GM12864 (cell line): ENCODE data around the gene DENND10.
"Not testable (repeated sequence)": the region's sequence is repeated elsewhere in the genome, so short reads cannot be mapped to it uniquely, and the experiment has no call there.

Source experiments
- DNase-seq: peaks from one replicate; pipeline ENCODE4 v3.0.0-alpha.2; 2011; ENCODE audit warnings: low read depth
- H3K4me3 ChIP-seq: 2 replicates; pipeline ENCODE4 v1.5.1; 2011; ENCODE audit warnings: mild to moderate bottlenecking, low read depth, low read length, control low read depth
- CTCF ChIP-seq: IDR thresholded peaks from 2 replicates; pipeline ENCODE4 v1.5.1; 2011; ENCODE audit warnings: low read depth, mild to moderate bottlenecking, moderate library complexity, low read length, control low read depth, inconsistent platforms; ENCODE audit errors: missing control alignments

Gene DENND10

GRCh38 chr10:119177708-119178371, 73.9 kb downstream of the DENND10 start:
- TF ChIP-seq CTCF, result no peak
- peak overlapping the region; percentile 92 for H3K4me3 ChIP-seq
- DNase-seq, result no peak

GRCh38 chr10:119178372-119179119, 74.6 kb downstream of the DENND10 start, which contains the start of gene PRDX3:
TSS of gene PRDX3 (minus strand) at chr10:119178812. CDS start at chr10:119178790, 22 bp downstream.
- H3K4me3 ChIP-seq, result peak within 1 kb of the TSS; percentile 92
- TF ChIP-seq CTCF, result no peak
- peak; percentile 56 for DNase-seq

- not testable (repeated sequence) for H3K4me3 ChIP-seq, DNase-seq
Observed at GRCh38 chr10:119180850-119181400, 77.0 kb downstream of the DENND10 start.

- no peak for TF ChIP-seq CTCF
- no peak for DNase-seq
Observed at GRCh38 chr10:119183664-119184412, 79.9 kb downstream of the DENND10 start.

More at GRCh38 chr10:119183664-119184412, 79.9 kb downstream of the DENND10 start:
- no peak overlapping the region for H3K4me3 ChIP-seq
